BJ (cell line): ENCODE data around the gene CCL14. TPM values are rescaled to one million over a fixed set of nuclear protein-coding genes. Genes with fewer than 3 reads are reported as not detected.

Experiments used
- CTCF ChIA-PET: fragments of 350-600 bp; formaldehyde crosslinking; extraction: SDS; loops from one replicate; lab custom pipeline; 2021; ENCODE audit warnings: antibody characterized with exemption, inconsistent platforms; lab: Yijun Ruan, JAX
- POLR2A ChIA-PET: fragments of 300-600 bp; sonication (Branson Sonifier 250); formaldehyde crosslinking; extraction: SDS; loops from one replicate; lab custom pipeline; 2021; ENCODE audit warnings: antibody characterized with exemption; lab: Charles Lee
- DNase-seq: peaks from one replicate; pipeline ENCODE4 v3.0.0-alpha.2; 2011; ENCODE audit warnings: low read depth
- H3K27me3 ChIP-seq: 2 replicates; pipeline ENCODE4 v1.6.0; 2011; ENCODE audit warnings: low read length; ENCODE audit not compliant: control insufficient read depth, insufficient read depth
- H3K36me3 ChIP-seq: 2 replicates; pipeline ENCODE4 v1.5.1; 2011; ENCODE audit warnings: low read length; ENCODE audit not compliant: control insufficient read depth, insufficient read depth
- H3K4me3 ChIP-seq: 2 replicates; pipeline ENCODE4 v1.5.1; 2011; ENCODE audit warnings: low read depth, mild to moderate bottlenecking, control low read depth, low read length
- CTCF ChIP-seq: IDR thresholded peaks from 2 replicates; pipeline ENCODE4 v1.5.1; 2011; ENCODE audit warnings: low read depth, mild to moderate bottlenecking, control low read depth, inconsistent platforms, low read length, moderate library complexity; ENCODE audit not compliant: insufficient read depth
- polyA plus RNA-seq: library from polyadenylated mRNA; depleted of rRNA; stranded (reverse); fragments of >200 nt; gene quantifications from 2 replicates; pipeline ENCODE4 v1.2.3, GENCODE V29; 2011

CCL14 gene
- polyA plus RNA-seq, 1 experiment = not detected

- POLR2A ChIA-PET = no interaction called here
- CTCF ChIA-PET = no interaction called here
- DNase-seq = no peak
- TF ChIP-seq CTCF = no peak
- no peaks in the 10 kb centered on the region for H3K36me3 ChIP-seq
- H3K27me3 ChIP-seq = peaks cover 2% of the 10 kb centered on the region; the same call in 1 of the 2 replicates
- H3K4me3 ChIP-seq = no peak within 1 kb of the TSS
Measured at GRCh38 chr17:35981246-35981645, 5.3 kb downstream of the CCL14 start, which contains the start of gene CCL16. TSS of gene CCL16 (minus strand) at chr17:35981497. CDS start at chr17:35981420, 77 bp downstream.

DNA sequence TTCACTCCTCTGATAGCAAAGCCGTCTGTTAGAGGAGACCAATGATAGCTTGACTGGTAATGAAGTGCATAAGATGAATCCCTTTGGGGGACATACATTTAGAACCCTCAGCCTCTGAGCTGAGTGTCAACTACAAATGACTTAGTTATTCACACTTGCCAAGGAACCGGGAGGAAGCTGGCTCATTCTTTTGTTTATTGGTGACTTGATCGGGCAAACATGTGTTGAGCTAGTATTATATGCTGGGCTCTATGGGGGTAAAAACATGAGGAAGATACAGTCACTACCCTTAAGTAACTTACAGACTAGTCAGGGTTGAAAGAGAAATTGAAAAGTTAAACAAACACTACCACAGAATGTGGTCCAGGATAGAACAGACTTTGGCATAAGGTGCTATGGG is 8.2 kb downstream of the CCL14 start:
- no peak overlapping the region for H3K4me3 ChIP-seq
- no peak for TF ChIP-seq CTCF
- ChIA-PET CTCF (interaction anchor here (0.6 to 2.2 kb wide), 2 partner anchors 9 to 17 kb away, joined by 3 to 9 read pairs; no protein-coding TSS in a partner anchor), POLR2A (no interaction called here)
- DNase-seq = no peak
- H3K27me3 ChIP-seq = peaks cover 2% of the 10 kb centered on the region; the same call in 1 of the 2 replicates
- H3K36me3 ChIP-seq = no peaks in the 10 kb centered on the region

DNA sequence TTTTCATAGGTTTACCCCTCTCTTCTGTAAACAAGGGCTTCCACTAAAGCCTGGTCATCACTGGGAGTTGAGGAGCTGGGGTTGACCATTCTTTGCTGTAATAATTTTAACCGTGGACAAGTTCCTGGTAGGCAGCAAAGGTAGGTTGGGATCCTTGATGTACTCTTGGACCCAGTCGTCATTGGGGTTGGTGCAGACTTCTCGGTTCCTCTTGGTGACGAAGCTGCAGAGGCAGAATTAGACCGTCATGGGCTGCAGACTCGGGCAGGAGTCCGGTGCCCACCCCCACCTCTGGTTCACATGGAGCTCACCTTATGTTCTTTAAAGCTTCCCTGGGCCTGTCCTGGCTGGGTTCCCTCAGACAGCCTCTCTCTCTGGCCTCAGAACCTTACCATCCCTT is 9.0 kb downstream of the CCL14 start:
- CTCF ChIA-PET = interaction anchor here (2.2 kb wide), 1 partner anchor 8 kb away, joined by 9 read pairs; no protein-coding TSS in a partner anchor
- TF ChIP-seq CTCF = no peak
- no peak for DNase-seq
- H3K27me3 ChIP-seq = peaks cover 1% of the 10 kb centered on the region
- H3K4me3 ChIP-seq = no peak overlapping the region
- POLR2A ChIA-PET = no interaction called here
- no peaks in the 10 kb centered on the region for H3K36me3 ChIP-seq

GRCh38 chr17:35973333-35974260 is 12.9 kb downstream of the CCL14 start:
- ChIA-PET CTCF (interaction anchor here (1.0 to 1.9 kb wide), 4 partner anchors 31 to 510 kb away, joined by 3 to 7 read pairs (median 4); no protein-coding TSS in a partner anchor), POLR2A (no interaction called here)
- no peak for TF ChIP-seq CTCF
- Histone ChIP-seq H3K27me3 (peaks cover 2% of the 10 kb centered on the region; the same call in 1 of the 2 replicates), H3K36me3 (no peaks in the 10 kb centered on the region), H3K4me3 (no peak overlapping the region)
- no peak for DNase-seq

GRCh38 chr17:35972945-35973332 is 13.6 kb downstream of the CCL14 start:
- POLR2A ChIA-PET = no interaction called here

More at GRCh38 chr17:35972945-35973332, 13.6 kb downstream of the CCL14 start:
- no peaks in the 10 kb centered on the region for H3K36me3 ChIP-seq
- no peak for TF ChIP-seq CTCF
- H3K27me3 ChIP-seq = peaks cover 2% of the 10 kb centered on the region; the same call in 1 of the 2 replicates
- CTCF ChIA-PET = interaction anchor here (1.5 to 1.9 kb wide), 3 partner anchors 36 to 510 kb away, joined by 3 to 7 read pairs (median 4); no protein-coding TSS in a partner anchor
- no peak for DNase-seq
- no peak overlapping the region for H3K4me3 ChIP-seq
